NT2/D1 (cell line): ENCODE results near the gene OR2L3.

Experiments
- SUZ12 ChIP-seq: IDR thresholded peaks from 2 replicates; pipeline ENCODE4 v1.6.1; 2011; ENCODE audit not compliant: insufficient read length, insufficient read depth; ENCODE audit errors: extremely low read depth
- ZNF274 ChIP-seq: IDR thresholded peaks from 2 replicates; pipeline ENCODE4 v1.6.1; 2011; ENCODE audit warnings: mild to moderate bottlenecking, low read depth, low read length

GRCh38 chr1:248055261-248055660, 8.6 kb downstream of the OR2L3 start:
- TF ChIP-seq ZNF274: no peak
- TF ChIP-seq SUZ12: no peak
